ENCODE data around the gene MAP2K5. TPM values are rescaled to one million over a fixed set of nuclear protein-coding genes. Genes with fewer than 3 reads are reported as not detected.
A peak's percentile ranks its signal among the peaks of the same experiment; 100 is the strongest.

MAP2K5 gene
- total RNA-seq, 2 experiments from 2014 or later, result 16.9 to 17.4 TPM

DNA sequence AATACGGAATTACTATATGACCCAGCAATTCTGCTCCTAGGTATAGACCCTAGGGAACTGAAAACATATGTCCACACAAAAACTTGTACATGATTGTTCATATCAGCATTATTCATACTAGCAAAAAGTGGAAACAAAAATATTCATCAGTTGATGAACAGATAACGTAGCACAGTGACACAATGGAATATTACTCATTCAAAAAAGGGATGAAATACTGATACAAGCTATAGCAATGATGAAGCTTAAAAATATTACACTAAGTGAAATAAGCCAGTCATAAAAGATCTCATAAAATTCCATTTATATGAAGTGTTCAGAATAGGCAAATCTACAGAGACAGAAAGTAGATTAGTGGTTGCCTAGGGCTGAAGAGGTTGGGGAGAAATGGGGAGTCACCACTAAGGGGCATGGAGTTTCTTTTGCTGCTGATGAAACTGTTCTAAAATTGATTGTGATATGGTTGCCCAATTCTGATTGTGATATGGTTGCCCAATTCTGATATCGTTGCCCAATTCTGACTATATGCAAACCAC is 11.1 kb upstream of the MAP2K5 start:
- Mint-ChIP-seq H3K9me3 (no peaks in the 10 kb centered on the region), H3K4me1 (peaks cover 1% of the 10 kb centered on the region), H3K36me3 (ENCODE audit: low read depth) (no peaks in the 10 kb centered on the region), H3K4me3 (no peak overlapping the region), H3K27ac (no peak overlapping the region), H3K27me3 (peaks cover 6% of the 10 kb centered on the region)
- POLR2A ChIA-PET, result no interaction called here
- DNase-seq, result no peak
- CTCF ChIA-PET, result interaction anchor here (1.1 to 1.2 kb wide), 2 partner anchors 9 to 11 kb away, joined by 3 to 5 read pairs; partner anchors contain the start of gene C15orf61

DNA sequence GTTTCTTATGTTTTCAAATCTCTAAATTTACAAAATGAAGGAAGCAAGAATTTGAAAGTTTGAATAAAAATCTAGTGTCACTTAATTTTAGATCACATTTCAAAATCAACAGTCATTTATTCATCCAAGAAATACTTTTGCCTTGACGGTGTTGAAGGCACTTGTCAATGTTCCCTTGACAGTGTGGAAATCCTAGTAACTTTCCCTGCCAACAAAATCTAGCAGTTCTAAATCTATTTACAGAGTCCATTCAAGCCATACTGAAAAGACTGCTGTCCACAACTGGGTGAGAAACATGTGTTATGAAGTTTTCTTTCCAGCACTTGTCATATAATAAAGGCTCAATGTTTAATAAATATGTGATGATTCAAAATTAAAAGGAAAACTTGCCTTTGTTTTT is 8.6 kb upstream of the MAP2K5 start:
- no peaks in the 10 kb centered on the region for H3K36me3 Mint-ChIP-seq (ENCODE audit: low read depth)
- H3K4me3 Mint-ChIP-seq, result no peak overlapping the region
- H3K27me3 Mint-ChIP-seq, result peaks cover 17% of the 10 kb centered on the region
- H3K4me1 Mint-ChIP-seq, result peaks cover 9% of the 10 kb centered on the region
- DNase-seq, result no peak
- H3K9me3 Mint-ChIP-seq, result no peaks in the 10 kb centered on the region
- no peak overlapping the region for H3K27ac Mint-ChIP-seq
- ChIA-PET POLR2A (no interaction called here), CTCF (no interaction called here)

DNA sequence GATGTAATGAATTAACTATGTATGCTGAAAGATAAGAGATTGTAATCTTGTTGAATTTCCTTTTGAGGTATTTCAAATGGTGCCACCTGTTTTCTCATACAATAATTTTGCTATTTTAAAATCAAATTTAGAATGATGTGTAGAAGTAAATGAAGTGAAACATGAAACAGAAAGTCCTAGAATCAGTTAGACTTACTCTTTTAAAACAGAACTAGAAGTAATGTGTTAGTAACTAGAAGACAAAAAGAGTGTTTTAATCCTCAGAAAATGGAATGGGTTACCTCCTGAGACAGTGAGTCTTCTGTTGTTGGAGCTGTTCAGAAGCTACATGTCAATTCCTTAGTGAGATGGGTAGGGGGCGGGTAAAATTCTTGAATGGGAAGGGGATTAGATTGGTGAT is 8.1 kb upstream of the MAP2K5 start:
- DNase-seq, result no peak
- H3K36me3 Mint-ChIP-seq (ENCODE audit: low read depth), result no peaks in the 10 kb centered on the region
- ChIA-PET POLR2A (interaction anchor here (0.9 kb wide), 1 partner anchor 13 kb away, joined by 3 read pairs; no protein-coding TSS in a partner anchor), CTCF (no interaction called here)
- no peak overlapping the region for H3K27ac Mint-ChIP-seq
- peaks cover 14% of the 10 kb centered on the region for H3K4me1 Mint-ChIP-seq
- H3K27me3 Mint-ChIP-seq, result peaks cover 17% of the 10 kb centered on the region
- H3K4me3 Mint-ChIP-seq, result no peak overlapping the region
- no peaks in the 10 kb centered on the region for H3K9me3 Mint-ChIP-seq

DNA sequence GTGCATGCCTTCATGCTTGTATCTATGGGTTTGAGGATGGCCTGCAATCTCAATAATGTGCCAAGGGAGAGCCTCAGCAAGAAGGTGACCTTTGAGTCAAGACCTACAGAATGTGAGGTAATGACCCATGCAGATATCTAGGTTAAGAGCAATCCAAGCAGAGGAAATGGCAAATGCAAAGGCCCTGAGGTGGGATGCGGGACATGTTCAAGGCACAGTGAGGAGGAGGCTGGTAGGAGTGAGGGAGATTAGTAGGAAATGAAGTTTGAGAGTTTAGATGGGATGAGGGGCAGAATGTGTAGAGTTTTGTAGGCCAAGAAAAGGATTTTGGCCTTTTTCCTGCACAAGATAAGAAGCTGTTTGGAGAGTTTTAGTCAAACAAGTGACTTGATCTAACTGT is 4.7 kb upstream of the MAP2K5 start:
- Mint-ChIP-seq H3K9me3 (no peaks in the 10 kb centered on the region), H3K27ac (no peak overlapping the region), H3K4me3 (no peak overlapping the region), H3K4me1 (peaks cover 32% of the 10 kb centered on the region), H3K27me3 (peaks cover 17% of the 10 kb centered on the region), H3K36me3 (ENCODE audit: low read depth) (peaks cover 8% of the 10 kb centered on the region)
- ChIA-PET POLR2A (interaction anchor here (1.6 kb wide), 1 partner anchor 17 kb away, joined by 8 read pairs; the partner anchor contains the start of gene C15orf61), CTCF (no interaction called here)
- DNase-seq, result no peak

DNA sequence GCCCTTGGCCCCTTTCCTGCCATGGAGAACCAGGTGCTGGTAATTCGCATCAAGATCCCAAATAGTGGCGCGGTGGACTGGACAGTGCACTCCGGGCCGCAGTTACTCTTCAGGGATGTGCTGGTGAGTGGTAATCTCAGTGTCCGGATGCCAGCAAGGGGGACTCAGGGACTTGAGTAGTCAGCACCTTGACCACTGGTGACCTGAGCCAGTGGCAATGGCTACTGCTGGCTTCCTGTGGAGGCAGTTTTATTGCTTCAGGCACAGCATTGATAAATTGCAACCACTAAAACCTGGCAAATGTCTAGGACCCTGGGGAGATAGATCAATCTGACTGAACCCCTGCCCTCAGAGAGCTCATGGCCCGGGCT is 830 bp downstream of the MAP2K5 start:
- CTCF ChIA-PET, result no interaction called here
- POLR2A ChIA-PET, result interaction anchor here (1.2 to 1.9 kb wide), 2 partner anchors 17 to 734 kb away, joined by 3 to 6 read pairs; partner anchors contain the start of gene FEM1B
- DNase-seq, result no peak
- Mint-ChIP-seq H3K4me3 (peak overlapping the region; percentile 87), H3K4me1 (peaks cover 49% of the 10 kb centered on the region), H3K27me3 (no peaks in the 10 kb centered on the region), H3K36me3 (ENCODE audit: low read depth) (peaks cover 26% of the 10 kb centered on the region), H3K9me3 (no peaks in the 10 kb centered on the region), H3K27ac (no peak overlapping the region)

DNA sequence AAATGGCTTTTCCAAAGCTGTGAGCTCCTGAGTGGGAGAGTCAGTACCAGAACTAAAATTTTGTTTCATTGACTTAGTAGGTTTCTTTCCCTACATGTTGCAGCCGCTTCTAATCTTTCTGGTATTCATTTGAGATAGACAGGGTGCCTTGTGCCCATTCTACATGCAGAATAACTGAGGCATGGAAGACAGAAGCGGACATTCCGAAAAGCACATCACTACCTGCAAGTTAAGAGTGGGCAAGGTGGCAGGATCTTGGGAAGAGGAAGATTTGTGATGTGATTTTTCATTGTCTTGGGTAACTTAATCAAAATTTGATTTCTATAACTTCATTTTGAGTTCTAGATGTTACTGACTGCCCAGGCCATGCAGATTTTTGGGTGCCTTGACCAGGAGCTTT is 2.0 kb downstream of the MAP2K5 start:
- CTCF ChIA-PET, result no interaction called here
- Mint-ChIP-seq H3K27ac (no peak overlapping the region), H3K36me3 (ENCODE audit: low read depth) (peaks cover 26% of the 10 kb centered on the region), H3K27me3 (no peaks in the 10 kb centered on the region), H3K9me3 (no peaks in the 10 kb centered on the region), H3K4me3 (no peak overlapping the region), H3K4me1 (peaks cover 39% of the 10 kb centered on the region)
- DNase-seq, result no peak
- POLR2A ChIA-PET, result interaction anchor here (1.2 kb wide), 1 partner anchor 16 kb away, joined by 3 read pairs; no protein-coding TSS in a partner anchor

DNA sequence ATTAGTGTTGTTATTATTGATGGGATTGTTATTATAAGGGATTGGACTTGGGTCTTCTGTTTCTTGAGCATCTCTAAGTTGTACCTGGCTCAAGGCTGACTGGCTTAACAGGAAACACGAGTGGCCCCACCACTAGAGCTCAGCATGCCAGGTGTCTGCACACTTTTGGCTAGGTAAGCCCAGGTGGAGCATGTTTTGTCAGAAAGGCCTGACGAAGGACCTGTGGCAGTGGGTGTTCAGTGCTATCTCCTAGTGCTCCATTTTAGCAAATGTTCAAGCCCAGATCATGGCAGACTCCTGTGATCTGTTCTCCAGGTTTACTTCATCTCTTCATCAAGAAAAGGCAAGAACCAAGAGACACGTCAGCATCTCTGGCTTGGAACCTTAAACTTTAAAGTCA is 3.4 kb downstream of the MAP2K5 start:
- Mint-ChIP-seq H3K4me1 (peaks cover 28% of the 10 kb centered on the region), H3K9me3 (no peaks in the 10 kb centered on the region), H3K27me3 (no peaks in the 10 kb centered on the region), H3K27ac (no peak overlapping the region), H3K4me3 (no peak overlapping the region), H3K36me3 (ENCODE audit: low read depth) (peaks cover 31% of the 10 kb centered on the region)
- DNase-seq, result no peak
- CTCF ChIA-PET, result no interaction called here
- POLR2A ChIA-PET, result no interaction called here

DNA sequence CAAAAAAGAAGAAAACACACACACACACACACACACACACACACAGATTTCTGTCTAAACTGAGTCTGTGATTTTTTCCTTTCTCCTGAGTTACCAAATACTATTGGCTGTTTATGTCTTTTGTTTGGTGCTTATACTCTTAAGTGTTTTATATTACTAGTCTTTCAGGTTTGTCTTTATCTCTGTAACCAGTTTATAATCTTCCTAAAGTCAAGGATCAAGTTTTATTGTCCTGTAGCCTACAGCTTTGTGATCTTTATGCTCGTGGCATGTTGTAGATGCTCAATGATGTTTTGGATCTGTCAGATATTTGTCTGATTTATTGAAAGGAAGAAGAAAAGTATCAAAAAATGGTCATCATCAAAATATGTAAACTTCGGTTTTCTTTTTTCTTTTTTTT is 4.6 kb downstream of the MAP2K5 start:
- H3K4me3 Mint-ChIP-seq, result no peak overlapping the region
- H3K9me3 Mint-ChIP-seq, result no peaks in the 10 kb centered on the region
- peaks cover 22% of the 10 kb centered on the region for H3K4me1 Mint-ChIP-seq
- H3K27me3 Mint-ChIP-seq, result no peaks in the 10 kb centered on the region
- no peak for DNase-seq
- H3K27ac Mint-ChIP-seq, result no peak overlapping the region
- peaks cover 24% of the 10 kb centered on the region for H3K36me3 Mint-ChIP-seq (ENCODE audit: low read depth)
- CTCF ChIA-PET, result no interaction called here
- POLR2A ChIA-PET, result no interaction called here

DNA sequence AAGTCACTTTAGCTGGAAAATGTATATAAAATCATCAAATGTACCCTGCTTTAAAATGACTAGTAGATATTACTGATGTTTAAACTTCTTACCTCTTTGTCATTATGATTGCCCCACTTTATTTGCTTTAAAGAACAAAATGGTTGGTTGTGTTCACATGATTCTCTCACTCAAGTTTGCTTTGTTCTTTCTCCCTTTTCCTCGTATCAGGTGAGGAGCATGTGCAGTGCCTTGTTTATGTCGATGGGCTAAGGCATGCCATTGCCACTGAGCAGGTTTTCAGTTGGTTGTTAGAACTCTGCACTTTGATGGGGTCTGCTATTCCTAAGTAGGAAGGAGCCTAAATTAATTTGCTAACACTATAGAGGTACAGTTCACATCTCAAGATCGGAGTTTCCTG is 5.3 kb downstream of the MAP2K5 start:
- Mint-ChIP-seq H3K36me3 (ENCODE audit: low read depth) (peaks cover 23% of the 10 kb centered on the region), H3K27me3 (no peaks in the 10 kb centered on the region), H3K9me3 (no peaks in the 10 kb centered on the region), H3K4me3 (no peak overlapping the region), H3K4me1 (peaks cover 22% of the 10 kb centered on the region), H3K27ac (no peak overlapping the region)
- CTCF ChIA-PET, result no interaction called here
- DNase-seq, result no peak
- POLR2A ChIA-PET, result no interaction called here

DNA sequence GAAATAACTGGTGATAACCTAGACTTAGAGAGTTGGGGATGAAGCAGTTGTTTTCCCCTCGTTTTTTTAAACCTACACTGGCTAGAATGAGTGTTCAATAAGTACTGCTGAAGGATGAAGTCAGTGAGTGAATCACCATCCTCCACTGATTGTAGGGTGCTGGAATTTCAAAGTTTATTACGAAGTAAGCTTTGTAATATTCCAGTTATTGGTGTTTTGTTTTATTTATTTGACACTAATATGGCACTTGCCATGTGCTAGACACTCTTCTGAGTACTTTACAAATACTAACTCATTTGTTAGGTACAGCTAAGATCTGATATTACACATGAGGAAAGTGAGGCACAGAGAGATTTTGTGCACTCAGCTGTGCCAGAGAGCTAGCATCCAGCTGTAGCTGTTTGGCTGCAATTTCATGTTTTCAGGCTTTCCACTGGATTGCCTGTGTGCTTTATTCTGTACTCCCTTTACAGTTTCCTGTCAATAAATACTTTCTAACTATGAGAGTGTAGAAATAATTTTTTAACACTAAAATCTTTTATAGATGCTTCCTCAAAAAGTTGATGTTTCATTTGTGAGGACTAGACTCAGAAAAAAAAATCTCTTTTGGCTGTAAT is 5.8 kb downstream of the MAP2K5 start:
- ChIA-PET POLR2A (no interaction called here), CTCF (interaction anchor here (1.3 kb wide), 1 partner anchor 47 kb away, joined by 4 read pairs; no protein-coding TSS in a partner anchor)

DNA sequence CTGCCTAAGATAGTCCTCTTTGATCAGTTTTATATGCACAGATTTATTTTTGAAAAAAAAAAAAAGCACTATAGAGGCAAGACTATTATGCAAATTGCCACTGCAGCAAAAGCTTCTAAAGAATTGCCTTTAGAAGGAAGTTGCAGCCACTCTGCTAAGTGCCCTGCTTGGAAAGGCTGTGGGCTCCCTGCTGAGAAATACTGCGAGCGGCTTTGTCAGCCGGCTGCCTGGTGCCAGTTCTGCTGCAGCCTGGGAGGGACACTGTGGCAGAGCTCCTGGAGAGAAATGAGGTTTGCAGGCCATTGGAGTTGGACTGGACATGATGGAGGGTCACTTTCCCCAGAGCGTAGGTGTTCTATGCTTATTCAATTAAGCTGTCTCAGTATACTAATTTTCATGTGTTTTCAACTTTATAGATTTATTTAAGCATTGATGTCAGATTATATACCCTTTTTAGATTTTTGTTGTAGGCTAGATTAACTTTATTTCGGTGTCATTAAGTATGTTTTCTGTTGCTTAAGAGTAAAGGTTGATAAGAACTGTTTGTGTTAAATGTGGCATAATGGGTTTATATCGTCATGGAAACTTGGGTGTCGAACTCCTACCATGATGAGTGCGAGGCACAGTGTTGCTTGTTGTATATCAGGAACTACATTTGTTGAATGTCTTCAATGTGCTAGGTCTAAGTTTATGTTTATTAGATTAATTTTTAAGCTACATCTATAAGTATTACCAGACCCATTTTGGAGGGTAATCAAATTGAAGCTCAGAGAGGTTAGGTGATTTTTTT is 6.6 kb downstream of the MAP2K5 start:
- no peak overlapping the region for H3K4me3 Mint-ChIP-seq
- no peaks in the 10 kb centered on the region for H3K9me3 Mint-ChIP-seq
- POLR2A ChIA-PET, result no interaction called here
- CTCF ChIA-PET, result interaction anchor here (1.3 kb wide), 1 partner anchor 48 kb away, joined by 4 read pairs; no protein-coding TSS in a partner anchor
- peaks cover 23% of the 10 kb centered on the region for H3K36me3 Mint-ChIP-seq (ENCODE audit: low read depth)
- no peak for DNase-seq
- peaks cover 11% of the 10 kb centered on the region for H3K4me1 Mint-ChIP-seq
- no peaks in the 10 kb centered on the region for H3K27me3 Mint-ChIP-seq
- no peak overlapping the region for H3K27ac Mint-ChIP-seq

More for the DNA sequence above, 5.8 kb downstream of the MAP2K5 start:
- no peaks in the 10 kb centered on the region for H3K27me3 Mint-ChIP-seq
- DNase-seq, result no peak
- H3K4me1 Mint-ChIP-seq, result peaks cover 18% of the 10 kb centered on the region
- no peaks in the 10 kb centered on the region for H3K9me3 Mint-ChIP-seq
- peaks cover 23% of the 10 kb centered on the region for H3K36me3 Mint-ChIP-seq (ENCODE audit: low read depth)
- no peak overlapping the region for H3K4me3 Mint-ChIP-seq
- H3K27ac Mint-ChIP-seq, result no peak overlapping the region

DNA sequence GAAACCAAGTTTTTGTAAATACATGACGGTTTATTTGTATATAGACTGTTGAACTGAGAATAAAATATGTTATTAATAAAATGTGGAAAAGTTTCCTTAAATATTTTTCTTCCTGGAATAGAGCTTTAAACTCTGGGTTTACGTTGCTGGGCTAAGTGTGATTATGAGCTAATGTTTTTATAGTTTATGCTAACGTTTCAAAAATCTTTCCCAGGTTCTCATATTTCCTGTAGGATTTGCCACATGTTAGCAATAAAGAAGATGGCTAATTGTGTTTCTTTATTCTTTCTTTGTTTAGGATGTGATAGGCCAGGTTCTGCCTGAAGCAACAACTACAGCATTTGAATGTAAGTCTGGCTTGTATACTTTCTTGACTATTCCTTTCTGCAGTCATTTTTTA is 7.2 kb downstream of the MAP2K5 start:
- Mint-ChIP-seq H3K4me3 (no peak overlapping the region), H3K27me3 (no peaks in the 10 kb centered on the region), H3K27ac (no peak overlapping the region), H3K4me1 (peaks cover 4% of the 10 kb centered on the region), H3K9me3 (no peaks in the 10 kb centered on the region), H3K36me3 (ENCODE audit: low read depth) (peaks cover 19% of the 10 kb centered on the region)
- ChIA-PET POLR2A (no interaction called here), CTCF (no interaction called here)
- no peak for DNase-seq

DNA sequence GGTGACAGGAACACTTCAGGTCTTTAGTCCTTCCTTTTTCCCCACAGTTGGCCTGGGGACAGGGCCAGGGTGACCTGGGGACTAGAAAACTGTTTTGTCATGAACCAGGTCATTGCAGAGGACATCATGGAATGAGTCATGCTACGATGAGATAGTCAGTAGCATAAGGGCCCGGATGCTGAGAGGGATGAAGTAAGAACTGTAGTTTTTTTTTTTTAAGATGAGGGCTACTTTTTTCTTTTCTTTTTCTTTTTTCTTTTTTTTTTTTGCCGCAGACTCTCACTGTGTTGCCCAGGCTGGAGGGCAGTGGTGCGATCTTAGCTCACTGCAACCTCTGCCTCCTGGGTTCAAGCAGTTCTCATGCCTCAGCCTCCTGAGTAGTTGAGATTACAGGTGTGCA is 8.0 kb downstream of the MAP2K5 start:
- Mint-ChIP-seq H3K36me3 (ENCODE audit: low read depth) (peaks cover 17% of the 10 kb centered on the region), H3K9me3 (no peaks in the 10 kb centered on the region), H3K4me3 (no peak overlapping the region), H3K27me3 (no peaks in the 10 kb centered on the region), H3K4me1 (no peaks in the 10 kb centered on the region), H3K27ac (no peak overlapping the region)
- DNase-seq, result no peak
- POLR2A ChIA-PET, result no interaction called here
- CTCF ChIA-PET, result no interaction called here

All from activated CD4-positive, alpha-beta memory T cell treated with anti-CD3 and anti-CD28 coated beads, Interleukin-2, amount 10 ng/mL, durations not matched to agents 7 days and 5 days (primary cell).